ENCODE results near the gene GRPEL1.

Gene GRPEL1

DNA sequence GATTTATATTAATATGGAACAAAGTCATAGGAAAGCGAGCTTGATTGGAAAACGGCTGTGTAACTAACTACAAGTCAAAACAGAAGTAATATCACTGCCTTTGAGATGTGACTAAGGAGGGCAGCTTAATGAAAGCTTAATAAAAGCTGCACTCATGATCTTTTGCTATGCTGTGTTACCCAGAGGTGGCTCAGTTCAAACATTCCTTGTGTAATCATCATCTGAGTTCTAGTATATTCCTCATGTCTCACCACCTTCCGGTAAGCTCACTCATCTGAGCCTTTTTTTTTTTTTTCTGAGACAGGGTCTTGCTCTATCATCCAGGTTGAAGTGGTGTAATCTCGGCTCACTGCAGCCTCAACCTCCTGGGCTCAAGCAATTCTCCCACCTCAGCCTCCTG is 5.0 kb downstream of the GRPEL1 start:
- DNase-seq = no peak

DNA sequence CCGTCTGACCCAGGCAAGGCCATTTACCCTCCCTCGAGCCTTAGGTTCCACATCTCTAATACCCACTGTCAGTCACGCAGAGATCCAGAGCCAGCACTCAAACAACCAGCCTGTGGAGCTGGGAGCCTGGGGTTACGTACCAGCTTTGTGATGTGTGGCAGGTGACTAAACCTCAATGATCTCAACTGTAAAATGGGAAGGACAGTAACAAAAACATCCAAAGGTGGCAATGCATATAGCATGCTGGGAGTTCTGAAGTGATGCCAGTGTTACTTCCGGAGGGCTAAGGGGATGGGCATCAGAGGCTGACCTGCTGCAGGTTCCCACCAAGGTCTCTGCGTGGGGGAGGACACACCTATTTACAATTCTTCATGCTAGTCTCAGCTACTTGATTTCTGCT is 6.0 kb downstream of the GRPEL1 start:
- no peak for DNase-seq

DNA sequence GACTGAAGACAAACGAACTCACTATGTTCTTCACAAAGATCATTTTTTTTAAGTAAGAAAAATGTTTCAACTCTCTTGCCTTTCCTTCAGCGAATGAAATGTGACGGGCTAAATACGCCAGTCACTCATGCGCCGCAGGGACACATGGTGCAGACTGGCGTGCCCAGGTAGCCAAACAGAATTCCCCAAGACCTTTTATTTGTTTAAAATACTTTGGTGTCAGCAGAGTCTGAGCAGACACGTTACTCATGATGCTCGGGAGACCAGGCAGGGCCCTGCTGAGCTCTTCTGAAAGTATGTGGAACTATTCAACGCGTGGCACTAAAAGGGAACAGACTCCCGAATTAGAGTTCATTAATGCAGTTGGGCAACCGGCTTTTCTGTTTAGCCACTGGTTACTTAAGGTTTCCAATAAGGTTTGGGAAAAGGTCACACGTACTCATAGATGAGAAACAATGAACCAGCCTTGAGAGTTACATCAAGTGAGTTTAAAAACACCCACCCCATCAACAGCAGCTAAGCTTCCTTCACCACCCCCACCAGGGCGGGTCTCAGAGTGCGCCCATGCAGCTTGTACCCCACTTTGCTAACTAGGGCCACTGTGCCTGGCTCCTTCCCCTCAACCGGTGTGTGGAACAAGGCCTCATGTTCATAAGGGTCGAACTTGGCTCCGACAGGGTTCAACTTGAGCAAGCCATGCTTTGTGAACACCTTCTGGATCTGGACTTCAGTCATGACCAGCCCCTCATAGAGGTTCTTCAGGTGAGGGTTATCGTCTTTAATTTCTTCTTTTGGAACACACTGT is 7.3 kb downstream of the GRPEL1 start:
- DNase-seq = peak; percentile 42 to 52

DNA sequence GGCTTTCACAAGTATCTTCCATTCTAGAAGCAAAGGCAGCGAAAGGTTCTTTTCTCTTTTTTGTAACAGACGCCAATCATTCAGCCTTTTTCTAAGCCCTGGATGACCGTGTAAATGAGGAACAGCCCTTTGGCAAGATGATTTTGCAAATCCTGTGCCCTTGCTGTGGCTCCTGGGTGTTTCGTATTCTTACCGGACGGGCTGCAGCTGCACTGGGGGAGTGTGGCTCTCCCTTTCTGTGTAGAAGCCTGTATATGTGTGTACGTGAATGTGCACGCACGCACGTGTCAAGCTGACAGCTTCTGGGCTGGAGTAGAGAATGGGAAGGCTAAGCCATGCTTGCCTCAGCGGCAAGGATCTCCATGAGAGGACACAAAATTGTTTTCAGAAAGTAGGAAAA is 8.2 kb downstream of the GRPEL1 start:
- peak; percentile 55 to 61 for DNase-seq

DNA sequence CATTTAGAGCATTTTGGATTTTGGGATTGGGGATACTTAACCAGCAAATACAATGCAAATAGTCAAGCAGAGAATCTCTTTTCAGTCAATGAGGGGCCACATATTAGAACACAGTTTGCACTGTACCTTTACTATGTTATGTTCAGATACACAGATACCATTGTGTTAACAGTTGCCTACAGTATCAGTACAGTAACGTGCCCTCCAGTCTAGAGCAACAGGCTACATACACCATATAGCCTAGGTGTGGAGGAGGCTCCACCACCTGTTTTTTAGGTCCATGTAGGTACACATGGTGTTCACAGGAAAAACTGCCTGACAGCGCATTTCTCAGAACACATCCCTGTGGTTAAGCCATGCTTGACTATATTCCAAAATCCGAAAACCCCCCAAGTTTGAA is 9.1 kb downstream of the GRPEL1 start:
- DNase-seq = no peak

DNA sequence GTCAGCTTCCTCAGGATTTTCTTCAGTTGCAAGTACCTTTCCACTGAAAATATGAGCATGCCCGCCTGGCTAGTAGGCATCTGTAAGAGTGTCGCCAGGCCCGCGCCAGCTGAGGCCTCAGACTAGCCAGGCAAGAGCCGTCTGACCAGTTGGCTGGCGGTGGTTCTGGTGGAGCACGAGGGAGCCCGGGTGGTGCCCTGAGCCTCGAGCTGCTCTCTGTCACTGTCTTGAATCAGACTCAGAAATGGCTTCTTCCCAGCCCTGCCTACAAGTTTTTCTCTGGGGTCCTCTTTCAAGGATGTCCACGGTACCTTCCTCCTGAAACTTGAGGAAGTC is 11.9 kb downstream of the GRPEL1 start:
- DNase-seq = no peak

DNA sequence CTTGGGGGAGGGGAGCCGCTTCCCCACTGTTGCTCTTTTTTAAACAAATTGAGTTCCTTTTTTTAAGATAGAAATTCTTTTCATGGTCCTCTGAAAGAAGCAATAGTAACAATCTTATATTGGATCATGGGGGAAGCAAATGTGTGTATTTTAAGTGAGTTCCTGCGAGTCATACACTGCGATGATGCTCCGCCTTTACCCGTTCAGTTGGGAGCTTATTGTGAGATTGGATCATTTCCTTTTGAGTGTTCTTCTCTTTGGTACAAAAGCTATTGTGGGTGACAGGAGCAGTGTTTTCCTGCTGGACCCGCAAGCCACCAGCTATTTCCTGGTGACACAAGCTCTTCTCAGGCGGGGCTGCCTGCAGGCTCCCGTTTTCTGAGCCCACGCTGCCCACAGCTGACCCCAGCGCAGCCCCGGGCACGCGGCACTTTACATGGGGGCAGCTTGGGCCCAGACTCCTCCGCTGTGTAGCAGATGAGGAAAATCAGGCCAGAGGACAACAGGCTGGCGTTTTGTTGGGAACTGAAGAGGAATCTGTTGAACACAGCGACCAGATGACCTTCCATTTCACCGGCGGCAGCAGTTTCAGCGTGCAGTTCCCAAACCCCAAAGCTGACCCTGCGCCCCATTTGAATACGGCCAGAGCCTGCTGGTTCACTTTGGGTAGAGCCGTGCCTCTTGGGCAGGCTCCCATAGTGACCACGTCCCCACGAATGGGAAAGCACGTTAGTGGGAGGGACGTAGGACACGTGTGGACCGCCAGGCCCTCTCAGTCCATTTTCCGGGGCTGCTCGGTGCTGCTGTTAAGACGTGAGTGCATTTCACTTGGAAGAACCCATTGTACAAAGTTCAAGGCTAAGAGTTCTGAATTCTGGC is 12.5 kb downstream of the GRPEL1 start:
- DNase-seq = no peak

DNA sequence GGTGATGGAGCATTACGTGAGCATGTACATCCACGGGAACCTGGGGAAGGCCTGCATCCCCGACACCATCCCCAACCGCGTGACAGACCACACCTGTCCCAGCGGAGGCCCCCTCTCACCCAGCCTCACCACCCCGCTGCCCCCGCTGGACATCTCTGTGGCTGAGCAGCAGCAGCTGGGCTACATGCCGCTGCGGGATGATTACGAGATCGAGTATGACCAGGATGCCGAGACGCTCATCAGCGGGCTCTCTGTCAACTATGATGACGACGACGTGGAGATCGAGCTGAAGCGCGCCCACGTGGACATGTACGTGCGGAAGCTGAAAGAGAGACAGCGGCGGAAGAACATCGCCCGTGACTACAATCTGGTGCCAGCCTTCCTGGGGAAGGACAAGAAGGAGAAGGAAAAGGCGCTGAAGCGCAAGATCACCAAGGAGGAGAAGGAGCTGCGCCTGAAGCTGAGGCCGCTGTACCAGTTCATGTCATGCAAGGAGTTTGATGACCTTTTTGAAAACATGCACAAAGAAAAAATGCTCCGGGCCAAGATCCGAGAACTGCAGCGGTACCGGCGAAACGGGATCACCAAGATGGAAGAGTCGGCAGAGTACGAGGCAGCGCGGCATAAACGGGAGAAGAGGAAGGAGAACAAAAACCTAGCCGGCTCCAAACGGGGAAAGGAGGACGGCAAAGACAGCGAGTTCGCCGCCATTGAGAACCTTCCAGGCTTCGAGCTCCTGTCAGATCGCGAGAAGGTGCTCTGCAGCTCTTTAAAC is 13.6 kb downstream of the GRPEL1 start:
- no peak for DNase-seq

DNA sequence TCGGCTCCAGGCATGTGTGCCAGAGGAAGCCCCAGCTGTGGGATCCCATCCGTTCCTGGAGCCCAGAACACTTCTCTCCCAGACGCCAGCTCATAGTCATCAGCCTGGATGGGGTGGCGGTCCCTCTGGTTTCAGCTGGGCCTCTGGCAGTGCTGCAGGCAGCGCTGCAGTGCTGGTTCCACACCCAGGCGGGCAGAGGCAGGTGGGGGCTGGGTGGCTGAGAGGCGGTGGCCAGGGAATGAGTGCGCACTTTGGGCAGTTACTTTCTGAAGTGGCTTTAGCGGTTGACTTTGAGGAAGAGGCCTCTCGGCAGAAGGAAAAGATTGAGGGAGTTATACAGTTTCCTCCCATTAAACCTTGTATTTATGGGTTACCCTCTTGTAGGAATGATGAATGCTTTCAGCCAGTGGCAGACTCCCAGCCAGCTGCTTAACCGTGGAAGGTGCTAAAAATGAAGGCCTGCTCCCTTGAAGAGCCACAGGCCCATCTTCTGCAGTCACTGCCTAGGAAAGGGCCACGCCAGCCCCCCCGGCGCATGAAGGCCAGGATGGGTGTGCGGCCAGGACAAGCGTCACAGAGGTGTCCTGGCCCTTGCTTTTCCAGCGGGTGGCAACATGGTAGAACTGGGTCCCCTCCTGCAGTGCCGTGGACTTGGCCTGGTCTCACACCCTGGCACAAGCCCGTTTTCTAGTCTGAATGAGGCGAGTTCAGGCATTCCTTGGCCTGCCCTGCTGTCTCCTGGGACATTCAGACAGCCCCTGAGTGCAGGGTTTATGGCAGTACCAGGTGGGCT is 14.7 kb downstream of the GRPEL1 start:
- DNase-seq = peak; percentile 17 to 25

DNA sequence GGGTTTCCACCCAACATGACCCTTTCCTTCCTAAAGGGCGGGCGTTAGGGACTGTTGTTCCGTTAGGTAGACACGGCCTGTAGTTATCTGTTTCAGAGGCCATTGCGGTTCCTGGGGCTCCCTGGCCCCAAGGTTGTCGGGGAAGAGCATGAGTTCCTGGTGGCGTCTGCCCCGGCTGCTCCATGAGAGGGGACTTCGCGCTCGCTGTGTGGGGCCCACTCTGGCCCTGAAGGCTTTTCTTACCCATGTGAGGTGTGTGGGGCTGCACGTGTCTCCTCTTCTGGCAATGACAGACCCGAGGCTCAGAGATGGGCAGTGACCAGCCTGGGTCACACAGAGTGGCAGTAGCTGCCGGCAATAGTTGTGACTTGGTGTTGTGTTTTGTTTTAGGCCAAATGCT is 15.6 kb downstream of the GRPEL1 start:
- DNase-seq = no peak

DNA sequence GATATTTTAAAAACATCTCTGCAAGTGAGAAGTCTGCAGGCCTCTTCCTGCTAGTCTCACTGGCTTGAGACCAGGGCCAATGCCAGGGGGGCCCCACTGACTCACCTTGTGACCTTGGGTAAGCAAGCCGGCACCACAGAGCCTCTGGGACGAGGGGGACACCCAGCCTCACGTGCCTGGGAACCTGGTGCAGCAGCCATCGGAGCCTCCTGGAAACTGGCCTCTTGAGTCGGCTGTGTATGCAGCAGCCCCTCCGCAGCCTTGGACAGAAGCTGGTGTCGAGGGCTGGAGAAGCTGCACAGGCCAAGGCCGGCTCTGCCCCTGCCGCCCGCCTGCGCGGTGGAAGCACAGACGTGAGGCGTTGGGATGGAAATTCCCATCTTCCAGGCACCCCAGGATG is 16.0 kb downstream of the GRPEL1 start:
- no peak for DNase-seq

DNA sequence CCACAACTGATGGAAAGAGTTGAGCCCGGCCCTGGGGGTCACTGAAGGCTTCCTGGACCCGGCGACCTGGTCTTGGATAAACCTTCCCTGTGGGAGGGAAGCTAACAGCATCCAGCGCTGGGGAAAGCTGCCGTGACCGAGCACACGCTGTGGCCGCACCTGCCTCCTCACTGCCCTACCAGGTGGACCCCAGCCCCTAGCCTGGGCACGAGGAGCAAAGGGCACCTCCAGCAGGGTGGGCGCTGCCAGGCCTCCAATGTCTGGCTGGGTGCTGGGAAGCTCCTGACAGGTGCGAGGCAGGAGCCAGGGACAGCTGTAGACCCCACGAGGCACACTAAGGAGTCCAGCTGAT is 16.7 kb downstream of the GRPEL1 start:
- no peak for DNase-seq

DNA sequence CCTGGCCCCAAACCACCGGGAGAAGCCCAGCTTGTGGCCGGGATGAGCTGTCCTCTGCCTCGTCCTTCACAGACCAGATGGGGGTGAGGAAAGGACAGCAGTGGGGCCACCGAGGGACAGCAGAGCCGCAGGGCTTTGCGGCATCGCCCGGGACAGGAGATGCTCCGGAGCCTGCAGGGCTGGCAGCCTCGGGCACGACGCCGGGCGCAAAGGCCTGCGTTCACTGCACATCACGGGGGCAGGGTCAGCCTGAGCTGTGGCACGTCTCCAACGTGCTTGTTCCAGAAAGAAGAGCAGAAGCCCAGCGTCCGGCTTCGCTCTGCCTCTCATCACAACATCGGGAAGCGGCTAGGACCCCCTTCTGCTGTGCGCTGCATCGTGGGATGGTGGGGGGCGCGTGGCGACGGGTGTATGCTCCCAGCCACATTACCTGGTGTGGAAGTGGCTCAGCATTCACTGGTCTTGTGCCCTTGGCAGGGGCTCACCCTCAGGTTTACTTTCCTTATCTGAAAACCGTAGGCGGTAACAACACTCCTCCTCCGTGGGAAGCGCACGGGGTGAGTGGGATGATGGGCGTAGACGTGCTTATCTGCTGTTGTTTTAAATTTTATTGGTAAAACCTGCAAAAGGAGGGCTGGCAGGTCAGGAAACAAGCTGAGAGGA is 17.3 kb downstream of the GRPEL1 start:
- no peak for DNase-seq

DNA sequence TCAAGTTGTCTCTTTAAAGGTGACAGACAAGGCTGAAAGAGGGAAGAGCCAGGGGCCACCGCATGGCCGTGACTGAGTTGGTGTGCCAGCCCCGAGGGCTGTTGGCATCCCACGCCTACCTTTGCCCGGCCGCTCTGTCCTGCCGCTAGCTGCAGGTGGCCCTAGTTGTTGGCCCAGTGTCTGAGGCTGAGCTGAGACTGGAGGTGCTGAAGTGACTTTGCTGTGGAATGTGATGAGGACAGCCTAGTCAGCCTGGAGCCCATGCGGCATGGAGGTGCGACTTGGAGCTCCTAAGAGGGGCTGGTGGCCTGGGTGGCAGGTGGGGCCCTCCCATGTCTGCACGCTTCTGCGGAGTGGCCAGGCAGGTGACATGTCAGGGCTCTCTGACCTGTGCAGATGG is 18.1 kb downstream of the GRPEL1 start:
- DNase-seq = no peak

DNA sequence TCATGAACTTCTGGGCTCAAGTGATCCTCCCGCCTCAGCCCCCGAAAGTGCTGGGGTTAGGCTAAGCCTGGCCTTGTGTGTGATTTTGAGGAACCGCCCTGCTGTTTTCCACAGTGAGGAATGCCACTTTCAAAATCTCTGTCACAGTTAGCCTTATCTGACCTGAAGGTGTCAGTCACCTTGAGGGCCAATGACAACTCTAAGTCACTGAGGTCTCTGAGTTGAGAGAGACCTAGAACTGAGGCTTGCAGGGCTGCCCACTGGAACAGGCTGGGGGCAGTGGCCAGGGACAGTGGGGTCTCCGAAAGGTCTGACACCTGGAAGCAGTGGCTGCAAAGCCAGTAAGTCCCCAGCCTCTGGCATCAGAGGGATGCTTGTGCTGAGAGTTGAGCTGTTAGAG is 18.6 kb downstream of the GRPEL1 start:
- DNase-seq = no peak

DNA sequence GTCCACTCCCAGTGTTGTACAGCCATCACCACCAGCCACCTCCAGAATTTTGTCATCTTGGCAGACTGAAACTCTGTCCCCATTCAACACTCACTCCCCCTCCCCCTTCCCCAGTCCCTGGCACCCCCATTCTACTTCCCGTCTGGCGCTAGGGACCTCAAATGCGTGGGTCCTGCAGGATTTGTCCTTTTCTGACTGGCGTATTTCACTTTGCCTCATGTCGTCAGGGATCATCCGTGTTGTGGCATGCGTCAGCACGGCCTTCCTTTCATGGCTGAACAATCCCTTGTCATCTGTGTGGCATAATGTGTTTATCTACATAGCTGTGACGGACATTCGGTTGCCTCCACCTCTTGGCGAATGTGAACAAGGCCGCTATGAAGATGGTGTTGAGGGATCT is 19.2 kb downstream of the GRPEL1 start:
- DNase-seq = no peak

DNA sequence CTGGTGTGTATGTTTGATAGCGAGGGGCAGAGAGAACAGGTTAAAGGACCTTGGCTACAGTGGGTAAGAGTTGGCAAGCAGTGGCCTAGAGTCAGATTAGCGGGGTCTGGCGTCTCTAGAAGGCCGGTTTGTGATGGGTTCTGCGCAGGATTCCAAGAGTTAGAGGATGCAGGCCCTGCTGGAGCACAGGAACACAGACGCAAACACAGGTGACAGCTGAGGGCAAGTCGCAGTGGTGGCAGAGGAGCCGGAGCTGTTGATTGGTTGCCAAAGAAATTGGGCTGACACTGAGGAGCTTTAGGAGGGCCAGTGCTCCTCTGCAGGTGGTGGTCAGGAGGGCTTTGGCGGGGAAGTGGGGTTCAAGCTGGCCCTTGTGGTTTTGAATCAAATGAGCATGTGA is 20.9 kb downstream of the GRPEL1 start:
- no peak for DNase-seq

DNA sequence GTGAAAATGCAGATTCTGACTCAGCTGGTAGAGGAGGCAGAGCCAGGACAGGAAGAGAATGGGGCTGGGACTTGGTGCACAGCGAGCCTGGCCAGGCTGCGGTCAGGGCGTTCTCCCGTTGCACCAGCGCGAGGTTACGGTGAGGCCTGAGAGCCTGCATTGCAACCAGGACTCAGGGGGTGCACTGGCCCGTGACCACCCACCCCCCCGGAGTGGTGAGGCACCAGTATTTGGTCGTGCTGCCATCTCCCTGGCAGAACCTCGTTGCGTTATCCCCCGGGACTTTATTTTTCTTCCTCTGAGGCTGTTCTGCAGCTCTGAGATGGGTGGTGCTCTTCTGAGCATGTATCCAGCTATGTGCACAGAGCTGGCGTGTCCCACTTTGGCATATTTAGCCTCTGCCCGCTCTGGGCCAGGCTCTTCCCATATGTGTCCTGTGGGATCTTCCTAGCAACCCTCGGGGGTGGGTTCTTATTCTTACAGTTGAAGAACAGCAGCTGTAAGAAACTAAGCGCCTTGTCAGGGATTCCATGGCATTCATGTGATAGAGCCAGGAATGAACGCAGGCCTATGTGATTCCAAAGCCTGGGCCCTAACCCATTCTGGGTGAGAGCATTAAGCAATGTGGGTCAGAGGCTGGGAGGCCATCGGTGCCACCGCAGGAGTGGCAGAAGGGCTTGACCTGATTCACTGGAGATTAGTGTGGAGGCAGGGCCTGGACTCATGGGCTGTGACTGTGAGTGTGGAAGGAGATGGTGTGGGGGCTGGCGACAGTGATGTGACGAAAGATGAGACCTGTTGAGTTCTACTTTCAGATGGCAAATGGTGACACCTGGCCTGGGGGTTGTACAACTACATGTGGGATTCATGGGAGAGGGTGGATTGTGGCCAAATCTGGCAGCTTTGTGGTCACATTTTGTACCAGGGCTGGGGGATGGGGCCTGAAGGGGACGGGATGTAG is 21.6 kb downstream of the GRPEL1 start:
- DNase-seq = no peak

DNA sequence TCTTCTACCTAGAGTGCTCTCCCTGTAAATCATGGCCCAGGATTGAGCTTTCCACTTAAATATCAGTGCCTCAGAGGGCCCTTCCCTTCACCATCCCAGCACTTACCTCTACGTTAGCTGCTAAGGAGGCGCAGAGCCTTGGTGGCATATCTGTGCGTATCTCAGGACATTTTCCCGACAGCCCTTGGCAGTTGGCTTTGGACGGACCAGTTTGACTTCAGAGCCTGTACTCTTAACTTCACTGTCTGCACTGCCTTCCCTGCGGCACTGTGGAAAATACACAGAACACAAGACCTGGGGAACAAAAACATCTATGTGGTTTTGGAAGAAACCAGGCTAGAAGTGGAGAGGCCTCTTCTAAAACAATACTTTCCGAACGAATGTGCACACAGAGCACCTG is 22.3 kb downstream of the GRPEL1 start:
- DNase-seq = no peak

DNA sequence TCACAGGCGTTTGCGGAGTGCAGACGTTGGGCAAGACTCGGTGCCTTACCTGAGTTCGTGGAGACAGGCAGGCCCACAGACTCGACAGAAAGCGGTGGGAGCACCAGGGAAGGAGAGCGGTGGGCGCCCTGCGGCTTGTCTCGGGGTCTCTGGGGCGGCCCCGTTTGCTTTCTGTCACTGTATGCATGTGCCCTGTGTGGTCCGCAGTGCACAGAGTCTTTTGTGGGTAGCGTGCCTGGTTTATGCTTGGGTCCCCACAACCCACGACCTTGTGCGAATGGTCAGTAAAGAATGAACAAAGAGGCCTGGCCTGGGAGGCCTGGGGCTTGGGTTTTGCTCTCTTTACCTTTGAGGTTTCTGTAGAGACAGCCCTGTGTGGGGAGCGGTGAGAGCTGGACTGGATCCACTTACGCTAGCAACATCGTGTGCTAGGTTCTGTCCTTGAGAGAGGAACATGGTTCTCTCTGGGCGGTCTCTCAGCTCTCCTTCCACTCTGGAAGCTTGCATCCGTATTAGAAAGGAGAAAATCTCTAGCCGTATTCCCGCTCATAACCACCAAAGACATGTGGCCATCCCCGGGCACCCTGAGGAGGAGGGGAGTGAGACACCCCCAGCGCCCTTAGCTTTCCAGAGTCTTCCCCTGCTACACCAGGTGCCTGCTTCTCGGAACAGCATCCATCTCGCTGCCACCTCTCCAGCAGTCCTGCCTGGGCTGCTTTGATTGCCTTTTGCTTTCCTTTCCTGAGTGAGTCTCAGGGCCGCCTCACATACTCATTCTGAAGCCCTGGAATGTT is 23.5 kb downstream of the GRPEL1 start:
- DNase-seq = no peak
